ENCODE measurements around the gene ZSWIM7.

The ZSWIM7 gene, protein sequence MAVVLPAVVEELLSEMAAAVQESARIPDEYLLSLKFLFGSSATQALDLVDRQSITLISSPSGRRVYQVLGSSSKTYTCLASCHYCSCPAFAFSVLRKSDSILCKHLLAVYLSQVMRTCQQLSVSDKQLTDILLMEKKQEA

DNA sequence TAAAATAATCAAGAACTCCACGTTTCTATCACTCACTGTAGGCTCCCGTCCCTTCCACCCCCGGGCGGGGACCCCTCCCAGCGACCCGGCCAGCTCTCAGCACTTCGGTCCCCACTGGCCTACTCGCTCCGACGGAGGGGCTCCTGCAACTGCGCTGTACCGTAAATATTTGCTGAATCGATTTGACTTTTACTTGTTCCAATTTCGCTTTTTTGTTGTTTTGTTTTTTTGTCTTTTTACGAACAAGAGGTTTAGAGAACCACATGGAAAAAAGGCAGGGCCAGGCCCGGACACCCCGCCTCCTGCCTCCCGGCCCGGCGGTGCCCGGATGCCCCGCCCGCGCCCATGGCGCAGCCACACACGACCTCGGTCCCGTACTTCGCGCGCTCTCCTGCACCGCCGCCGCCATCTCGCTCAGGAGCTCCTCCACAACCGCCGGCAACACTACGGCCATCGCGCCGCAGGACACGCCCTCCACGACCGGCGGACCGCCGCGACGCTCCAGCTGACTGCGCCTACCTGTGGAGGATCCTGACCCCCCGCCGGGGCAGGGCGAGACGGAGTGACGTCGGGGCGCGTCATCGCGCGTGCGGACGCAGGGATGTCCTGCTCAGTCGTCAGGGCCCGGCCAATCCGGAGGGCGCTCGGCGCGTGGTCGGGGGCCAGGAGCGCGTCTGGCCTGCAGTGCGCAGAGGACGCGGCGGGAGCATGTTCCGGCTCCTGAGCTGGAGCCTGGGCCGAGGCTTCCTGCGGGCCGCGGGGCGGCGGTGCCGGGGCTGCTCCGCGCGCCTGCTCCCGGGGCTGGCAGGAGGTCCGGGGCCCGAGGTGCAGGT is at the start of gene ZSWIM7, which contains the start of gene TTC19:
Gene ZSWIM7 (minus strand): TSS at position 564 of the 833 bp plus-strand sequence. CDS start 110 bp downstream, at position 454.
Gene TTC19 (plus strand): TSS at position 684 of the 833 bp plus-strand sequence. CDS start 25 bp downstream, at position 709.
- peak; percentile 94 for DNase-seq

DNA sequence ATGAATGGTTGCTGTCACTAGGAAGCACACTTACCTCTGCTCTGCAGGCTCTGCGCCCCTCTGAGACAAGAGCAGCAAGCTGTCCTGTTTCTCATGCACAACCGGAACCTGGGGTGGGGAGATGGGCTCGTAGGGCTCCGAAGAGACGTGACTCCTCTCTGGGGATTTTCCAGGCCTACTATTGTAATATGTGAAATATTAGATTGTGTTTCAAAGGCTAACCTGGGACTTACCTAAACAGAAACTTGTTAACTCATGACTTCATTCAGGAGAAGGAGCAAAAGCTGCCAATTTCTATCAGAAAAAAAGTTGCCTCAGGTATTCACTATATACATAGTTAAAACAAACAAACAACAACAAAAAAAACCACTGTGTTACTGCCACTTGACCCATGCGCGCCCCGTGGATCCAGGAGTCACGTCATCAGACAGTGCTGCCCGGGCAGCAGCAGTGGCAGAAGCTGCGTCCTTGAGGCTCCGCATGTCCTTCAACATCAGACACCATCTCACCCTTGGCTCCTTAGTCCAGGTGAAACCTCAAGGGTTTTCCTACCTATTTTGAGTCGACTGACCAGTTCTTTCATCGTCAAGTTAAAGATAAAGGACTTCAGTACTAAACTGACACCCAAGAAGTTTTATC is 49.4 kb upstream of the ZSWIM7 start:
- DNase-seq = no peak

DNA sequence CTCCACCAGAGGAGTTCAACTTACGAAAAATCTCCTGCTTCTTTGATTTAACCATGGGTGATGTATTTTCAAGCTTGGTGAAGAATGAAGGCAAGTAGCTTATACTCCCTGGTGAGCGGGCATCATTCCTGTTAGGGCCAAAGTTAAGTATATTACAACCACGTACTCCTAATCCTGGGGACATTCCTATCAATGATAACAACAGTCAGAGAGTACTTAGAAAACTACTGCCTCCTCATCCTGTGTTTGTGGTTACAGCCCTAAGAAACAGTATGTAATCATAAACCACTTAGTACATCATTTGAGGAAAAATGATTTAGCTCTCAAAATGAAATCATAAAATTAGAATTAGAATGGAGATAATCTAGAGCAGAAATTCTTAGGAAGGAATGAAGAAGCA is 47.5 kb upstream of the ZSWIM7 start:
- no peak for DNase-seq

DNA sequence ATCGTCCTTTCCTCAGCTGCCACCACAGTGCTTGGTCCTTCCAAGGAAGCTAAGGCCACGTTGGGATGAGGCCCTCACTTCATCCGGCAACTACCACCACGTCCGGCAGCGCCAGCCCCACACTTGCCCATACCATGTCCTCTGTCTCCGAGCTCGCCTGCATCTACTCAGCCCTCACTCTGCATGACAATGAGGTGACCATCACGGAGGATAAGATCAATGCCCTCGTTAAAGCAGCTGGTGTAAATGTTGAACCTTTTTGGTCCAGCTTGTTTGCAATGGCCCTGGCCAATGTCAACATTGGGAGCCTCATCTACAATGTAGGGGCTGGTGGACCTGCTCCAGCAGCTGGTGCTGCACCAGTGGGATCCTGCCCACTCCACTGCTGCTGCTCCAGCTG is 45.0 kb upstream of the ZSWIM7 start:
- no peak for DNase-seq

DNA sequence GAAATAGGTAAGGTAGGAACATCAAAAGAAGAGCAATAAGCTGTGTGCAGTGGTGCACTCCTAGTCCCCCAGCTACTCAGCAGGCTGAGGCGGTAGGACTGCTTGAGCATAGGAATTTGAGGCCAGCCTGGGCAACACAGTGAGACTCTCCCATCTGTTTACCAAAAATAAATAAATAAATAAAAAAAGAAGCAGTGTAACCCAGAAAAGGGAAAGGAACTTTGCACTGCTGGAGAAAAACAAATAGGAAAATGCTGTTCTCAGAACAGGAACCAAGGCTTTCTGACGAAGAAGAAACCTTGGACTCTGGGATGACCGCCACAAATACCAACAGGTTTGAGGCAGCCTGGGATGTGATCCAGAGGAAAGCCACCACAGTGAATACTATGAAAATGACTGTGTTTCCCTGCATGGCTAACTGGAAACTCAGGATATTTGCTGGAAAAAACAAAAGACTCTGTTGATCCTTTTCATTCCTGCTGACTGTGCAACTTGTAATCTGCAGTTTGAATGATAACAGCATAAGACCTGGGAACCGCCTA is 41.3 kb upstream of the ZSWIM7 start:
- no peak for DNase-seq

DNA sequence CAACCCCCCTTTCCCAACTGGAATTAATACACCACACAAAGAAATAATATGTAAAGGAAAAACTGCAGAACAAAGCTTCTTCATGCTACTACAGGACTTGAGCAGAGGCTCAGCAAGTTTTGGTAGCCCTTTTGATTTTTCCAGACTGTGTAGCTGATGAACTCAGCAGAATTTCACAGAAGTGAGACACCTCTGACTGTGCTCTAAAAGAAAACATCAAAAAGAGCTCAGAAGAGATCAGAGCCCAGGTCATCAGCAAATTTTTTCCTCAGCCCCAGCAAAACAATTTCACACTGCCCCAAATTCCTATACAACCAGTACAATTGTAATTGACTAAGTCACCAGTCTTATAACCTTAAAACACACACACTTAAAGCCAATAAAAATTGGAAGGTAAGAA is 38.1 kb upstream of the ZSWIM7 start:
- DNase-seq = no peak

DNA sequence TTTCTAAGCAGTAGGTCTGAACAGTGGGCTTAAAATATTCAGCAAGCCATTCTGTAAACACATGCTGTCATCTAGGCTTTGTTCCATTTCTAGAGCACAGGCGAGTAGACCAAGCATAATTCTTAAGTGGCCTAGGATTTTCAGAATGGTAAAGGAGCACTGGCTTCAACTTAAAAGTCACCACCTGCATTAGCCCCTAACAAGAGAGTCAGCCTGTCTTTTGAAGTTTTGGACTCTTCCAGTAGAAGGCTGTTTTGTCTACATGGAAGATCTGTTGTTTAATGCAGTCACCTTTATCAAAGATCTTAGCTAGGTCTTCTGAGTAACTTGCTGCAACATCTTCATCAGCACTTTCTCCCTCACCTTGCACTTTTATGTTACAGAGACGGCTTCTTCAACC is 36.8 kb upstream of the ZSWIM7 start:
- no peak for DNase-seq

DNA sequence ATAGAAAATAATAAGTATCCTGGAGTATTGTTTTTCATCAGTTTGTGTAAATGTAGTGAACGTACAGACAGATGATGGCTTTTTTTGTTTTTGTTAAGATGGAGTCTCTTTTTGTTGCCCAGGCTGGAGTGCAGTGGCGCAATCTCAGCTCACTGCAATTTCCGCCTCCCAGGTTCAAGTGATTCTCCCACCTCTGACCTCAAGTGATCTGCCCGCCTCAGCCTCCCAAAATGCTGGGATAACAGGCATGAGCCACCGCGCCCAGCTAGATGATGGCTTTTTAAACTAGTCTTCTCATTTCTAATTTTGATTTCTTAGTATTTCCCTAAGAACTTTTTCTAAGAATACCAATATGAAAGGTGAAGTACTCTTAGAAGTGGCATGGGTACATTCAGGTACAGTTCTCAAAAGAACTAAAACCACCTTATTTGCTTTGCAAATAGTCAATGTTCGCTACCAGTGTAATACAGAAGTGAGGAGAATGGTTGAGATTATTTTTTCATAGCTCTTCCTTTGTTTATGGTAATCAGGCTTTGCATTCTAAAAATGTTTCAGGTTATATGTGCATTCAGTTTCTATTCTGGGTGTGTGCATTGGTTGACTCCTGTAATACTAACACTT is 34.3 kb upstream of the ZSWIM7 start:
- no peak for DNase-seq

DNA sequence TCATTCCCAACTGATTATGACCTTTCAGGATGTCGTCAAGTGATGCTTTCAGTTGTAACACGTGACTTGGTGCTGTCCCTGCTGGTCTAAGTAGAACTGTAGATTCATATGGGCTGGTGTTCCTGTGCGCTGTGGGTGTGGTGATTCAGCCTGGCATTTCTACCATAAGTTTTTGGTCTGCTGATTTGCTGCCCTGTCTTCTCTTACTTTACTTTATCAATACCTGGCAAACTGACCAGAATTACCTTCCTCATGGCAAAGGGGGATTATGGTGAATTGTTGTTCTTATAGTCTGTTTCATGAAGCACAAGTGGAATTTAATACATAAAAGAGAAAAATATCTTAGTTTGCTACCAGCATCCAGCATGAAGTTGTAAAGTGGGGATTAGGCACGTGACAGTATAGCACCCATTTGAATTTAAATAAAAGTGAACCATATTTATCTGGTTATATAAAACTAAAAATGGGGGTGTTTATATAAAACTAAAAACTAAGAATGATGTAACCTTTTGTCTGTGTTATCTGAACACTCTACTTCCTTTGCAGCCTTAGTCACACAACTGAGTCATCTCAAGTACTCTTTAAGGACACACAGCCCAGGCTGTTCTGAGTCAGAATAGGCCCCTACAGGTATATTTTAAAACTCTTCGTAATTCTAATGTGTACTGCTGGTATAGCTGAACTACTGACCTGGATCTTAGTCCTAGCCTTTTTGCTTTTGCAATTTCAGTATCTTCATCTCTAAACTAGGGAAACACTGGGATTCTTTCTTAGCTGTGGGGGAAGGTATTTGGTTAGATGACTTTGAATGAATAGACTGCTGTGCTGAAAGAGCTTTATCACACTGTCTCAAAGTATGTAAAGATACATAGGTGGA is 28.4 kb upstream of the ZSWIM7 start:
- DNase-seq = no peak

DNA sequence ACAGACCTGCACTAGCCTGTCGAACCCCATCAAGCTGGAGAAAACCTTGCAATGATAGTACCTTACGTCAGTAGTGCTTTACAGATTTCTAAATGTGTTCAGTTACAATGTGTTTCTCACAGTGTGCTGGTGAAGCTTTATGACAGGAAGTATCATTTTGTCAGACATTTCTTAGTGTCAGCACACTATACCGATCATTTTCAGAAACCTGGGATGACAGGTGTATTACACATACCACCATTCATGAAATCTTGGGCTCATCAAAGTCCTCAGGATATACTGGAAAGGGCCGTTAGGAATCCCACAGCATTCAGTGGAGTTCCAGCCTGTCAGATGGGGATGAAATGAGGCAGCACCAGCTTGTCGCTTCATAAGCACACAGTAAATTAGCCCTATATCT is 27.4 kb upstream of the ZSWIM7 start:
- DNase-seq = no peak

DNA sequence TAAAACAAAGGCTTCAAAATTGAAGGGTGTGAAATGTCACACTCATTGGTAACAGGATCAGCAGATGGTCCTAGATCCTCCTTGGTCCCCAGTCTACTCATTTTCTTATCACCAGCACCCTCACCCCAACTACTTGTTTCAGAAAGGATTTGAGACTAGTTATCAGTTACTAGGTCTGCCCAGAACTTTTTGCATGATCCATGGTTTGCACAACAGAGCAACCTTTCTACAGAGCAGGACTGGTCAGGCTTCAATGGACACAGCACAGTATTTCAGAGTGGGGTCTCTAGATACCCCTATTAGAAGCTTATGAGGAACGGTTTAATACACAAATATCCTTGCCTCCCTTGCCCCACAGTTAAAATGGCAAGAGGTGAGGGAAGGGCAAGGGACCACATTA is 25.7 kb upstream of the ZSWIM7 start:
- no peak for DNase-seq

DNA sequence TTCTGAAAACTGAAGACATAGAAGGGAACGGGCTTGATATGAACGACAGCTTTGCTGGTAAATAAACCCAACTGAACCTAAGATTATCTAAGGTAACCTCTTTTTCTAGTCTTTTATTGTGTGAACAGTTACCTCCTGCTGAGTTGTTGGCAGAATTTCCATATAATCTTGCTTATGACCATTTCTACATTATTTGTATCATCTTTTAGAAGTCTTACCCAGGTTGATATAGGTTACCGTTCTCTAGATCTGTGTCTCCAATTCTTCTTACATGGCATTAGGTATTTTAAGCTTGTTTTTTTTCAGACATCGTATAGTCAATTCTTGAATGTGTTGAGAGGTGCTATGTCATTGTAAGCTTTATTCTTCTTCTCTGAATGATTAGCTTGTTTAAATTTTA is 24.4 kb upstream of the ZSWIM7 start:
- DNase-seq = no peak

DNA sequence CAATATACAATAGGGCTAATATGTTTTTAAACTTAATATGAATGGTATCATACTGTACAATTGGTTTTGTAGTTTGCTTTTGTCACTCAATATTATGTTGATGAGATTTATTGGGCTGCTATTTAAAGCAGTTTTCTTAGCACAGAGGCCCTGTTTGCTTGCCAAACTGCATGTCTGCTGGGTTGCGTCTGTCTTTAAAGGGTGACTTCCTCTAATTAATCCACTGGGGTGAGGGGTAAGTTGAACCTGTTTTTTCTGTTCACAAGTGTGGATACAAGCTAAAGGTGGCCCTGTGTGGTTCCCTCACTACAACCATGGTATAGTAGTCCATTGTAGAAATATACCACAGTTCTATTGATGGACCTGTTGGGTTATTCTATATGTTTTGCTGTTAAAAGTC is 19.8 kb upstream of the ZSWIM7 start:
- DNase-seq = no peak

DNA sequence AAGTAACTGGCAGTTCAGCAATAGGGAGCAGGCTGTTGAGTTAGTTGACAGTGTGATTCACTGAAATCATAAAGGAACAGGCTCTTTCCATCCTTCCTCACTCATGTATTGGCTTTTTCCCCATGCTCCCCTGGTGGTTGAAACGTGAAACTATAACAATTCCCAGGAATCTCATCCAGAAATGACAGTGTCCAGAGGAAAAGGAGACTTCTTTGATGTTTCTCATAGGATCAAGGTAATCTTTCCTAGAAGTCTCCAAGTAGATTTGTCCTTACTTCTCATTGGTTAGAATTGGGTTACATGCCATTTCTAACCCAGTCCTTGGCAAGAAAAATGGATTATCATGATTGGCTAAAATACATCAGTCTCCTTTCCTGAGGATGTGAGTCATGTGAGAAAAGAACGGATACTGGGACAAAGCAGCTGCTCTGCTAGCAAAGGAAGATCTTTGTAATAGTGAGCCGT is 14.5 kb upstream of the ZSWIM7 start:
- no peak for DNase-seq

DNA sequence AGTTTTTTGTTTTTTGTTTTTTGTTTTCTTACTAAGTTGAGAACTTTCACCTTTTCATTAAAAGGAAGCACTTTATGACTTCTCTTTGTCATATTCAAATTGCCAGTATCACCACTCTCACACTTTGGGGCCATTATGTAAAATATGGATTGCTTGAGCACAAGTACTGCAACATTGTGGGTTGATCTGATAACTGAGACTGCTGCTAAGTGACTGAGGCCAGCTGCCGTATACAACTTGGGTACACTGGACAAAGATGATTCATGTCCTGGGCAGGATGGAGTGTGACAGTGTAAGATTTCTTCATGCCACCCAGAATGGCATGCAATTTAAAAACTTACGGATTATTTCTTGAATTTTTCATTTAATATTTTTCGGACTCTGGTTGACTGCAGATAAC is 7.9 kb upstream of the ZSWIM7 start:
- no peak for DNase-seq

DNA sequence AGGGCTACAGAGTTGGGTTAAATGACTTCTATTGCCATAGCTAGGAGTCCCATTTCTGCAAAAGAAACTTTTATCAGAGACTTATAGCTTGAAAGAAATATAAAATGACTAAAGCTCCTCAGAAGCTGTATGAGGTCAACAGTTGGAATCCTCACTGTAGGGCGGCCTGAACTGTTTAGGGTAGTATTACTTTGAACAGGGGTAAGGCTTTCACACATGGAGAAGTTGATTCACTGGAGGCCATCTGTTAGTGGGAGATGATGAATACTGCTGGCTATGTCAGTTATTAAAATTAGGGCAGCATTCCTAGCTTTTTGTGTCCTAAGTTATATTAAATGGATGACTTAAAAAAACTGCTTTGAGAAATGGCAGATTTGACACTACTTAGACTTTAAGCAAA is 6.1 kb upstream of the ZSWIM7 start:
- DNase-seq = no peak

DNA sequence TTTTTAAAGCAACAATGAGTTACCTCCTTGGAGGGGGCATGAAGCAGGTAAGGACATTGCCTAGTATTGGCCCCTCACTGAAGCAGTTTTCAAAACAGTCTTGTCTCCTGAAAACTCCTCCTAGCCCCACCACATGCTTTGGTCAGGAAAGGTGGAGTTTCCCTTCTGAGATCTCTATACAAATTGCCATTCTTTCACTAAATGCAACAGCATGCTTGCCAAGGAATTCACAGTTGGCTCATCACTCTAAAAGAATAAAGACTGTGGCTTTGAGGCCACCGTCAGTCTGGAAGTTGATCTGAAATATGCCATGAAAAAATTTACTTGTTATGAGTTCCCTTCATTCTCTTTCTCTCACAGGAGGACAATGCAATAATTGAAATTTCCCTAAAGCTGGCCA is 4.3 kb upstream of the ZSWIM7 start:
- DNase-seq = no peak

DNA sequence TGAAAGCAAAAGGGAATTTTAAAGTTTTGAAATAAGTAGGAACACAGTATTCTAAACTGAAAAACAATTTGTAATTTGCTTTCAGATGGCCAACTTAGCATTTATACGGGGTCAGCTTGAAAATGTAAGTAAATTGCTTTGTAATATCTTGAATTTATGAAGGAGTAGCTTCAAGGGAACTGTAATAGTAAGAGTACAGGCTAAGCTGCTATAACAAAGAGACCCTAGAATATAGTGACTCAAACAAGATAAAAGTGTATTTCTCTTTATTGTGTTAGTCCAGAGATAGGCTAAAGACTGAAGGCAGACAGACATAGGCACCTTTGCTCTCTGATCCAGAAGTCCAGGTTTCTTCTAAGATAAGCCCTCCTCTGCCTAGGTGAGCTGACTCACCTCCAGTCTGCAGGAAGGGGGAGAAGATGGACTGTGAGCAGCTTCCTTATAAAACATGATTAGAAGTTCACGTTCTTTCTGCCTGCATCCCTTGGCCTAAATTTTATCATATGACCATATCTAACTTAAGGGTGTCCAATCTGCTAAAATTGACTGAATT is 3.3 kb upstream of the ZSWIM7 start:
- no peak for DNase-seq

DNA sequence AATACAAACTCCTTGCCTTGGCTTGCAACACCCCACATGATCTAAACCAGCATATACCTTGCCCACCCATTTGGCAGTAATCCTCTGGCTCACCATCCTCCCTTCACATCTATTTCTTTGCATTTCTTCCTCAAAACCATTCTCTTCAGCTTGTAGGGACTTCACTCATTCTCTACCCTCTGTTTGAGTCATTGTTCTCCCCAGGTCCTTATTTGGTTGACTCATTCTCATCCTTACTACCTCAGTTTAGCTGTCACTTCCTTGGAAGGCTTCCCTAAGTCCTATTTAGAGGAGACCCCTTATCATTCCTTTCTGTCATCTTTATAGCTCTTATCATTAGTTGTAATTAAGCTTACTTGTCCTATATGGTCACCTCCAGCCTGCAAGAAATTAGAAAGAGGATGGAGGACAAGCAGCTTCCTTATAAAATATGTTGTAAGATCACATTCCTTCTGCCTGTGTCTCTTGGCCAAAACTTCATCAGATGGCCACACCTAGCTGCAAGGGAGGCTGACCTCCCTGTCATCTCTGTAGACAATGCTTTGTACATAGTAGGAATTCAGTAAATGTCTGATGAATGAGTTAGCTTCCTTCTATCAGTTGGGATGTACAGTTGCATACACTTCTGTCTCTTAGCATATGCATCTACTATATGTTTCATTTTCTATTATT is 1.9 kb upstream of the ZSWIM7 start:
- no peak for DNase-seq

DNA sequence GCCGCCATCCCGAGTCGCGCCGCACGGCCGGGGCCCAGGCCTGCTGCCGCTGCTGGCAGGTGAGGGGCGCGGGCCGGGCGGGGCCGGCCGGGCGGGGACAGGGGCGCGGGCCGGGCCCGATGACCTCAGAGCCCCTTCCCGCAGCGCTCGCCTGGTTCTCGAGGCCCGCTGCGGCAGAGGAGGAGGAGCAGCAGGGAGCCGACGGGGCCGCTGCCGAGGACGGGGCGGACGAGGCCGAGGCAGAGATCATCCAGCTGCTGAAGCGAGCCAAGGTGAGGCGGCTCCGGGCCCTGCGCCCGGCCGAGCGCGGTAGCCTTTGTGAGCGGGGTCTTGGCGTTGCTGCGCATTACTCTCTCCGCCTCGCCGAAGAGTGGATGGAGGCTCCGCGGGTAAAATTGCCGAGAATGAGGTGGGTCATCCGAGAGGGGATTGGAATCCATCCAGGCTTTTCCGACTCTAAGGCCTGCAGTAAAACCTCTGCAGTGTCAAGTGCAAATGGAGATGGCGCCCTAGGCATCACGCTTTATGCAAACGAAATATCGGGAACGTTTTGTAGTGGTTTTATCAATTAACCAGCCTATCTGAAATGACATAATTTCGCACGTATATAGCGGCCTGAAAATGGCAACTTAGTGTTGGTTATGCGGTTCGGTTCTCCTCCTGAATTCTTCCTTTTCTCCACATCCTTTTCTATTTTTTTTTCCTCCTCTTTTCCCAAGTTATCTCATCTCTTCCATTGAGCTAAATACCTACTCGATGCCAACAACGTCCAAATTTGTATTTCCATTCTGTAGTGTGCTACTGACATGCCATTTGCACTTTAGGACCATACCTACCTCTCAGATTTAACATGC is 697 bp upstream of the ZSWIM7 start:
- DNase-seq = peak; percentile 58

Data from NCI-H345 (cell line).